Activated T-cell treated with anti-CD3 and anti-CD28 coated beads, Interleukin-2, amount 50 U/mL, for 72 hours (primary cell): ENCODE data around the gene TLK1. TPM values are rescaled to one million over a fixed set of nuclear protein-coding genes. Genes with fewer than 3 reads are reported as not detected.
"Not testable (repeated sequence)": the region's sequence is repeated elsewhere in the genome, so short reads cannot be mapped to it uniquely, and the experiment has no call there.

Source experiments
- ATAC-seq, 2 donors: fragments of 150-1000 bp; cut with Tn5 transposase; replicated peaks in 1 of 2; 2 replicates each; pipeline ENCODE4 v1.10.0; 2021; ENCODE audit warnings: moderate library complexity in 2 of 2, mild to moderate bottlenecking in 1 of 2
- DNase-seq, 2 donors: peaks; one replicate each; pipeline ENCODE4 v3.0.0; 2021 to 2022; ENCODE audit warnings: mixed read lengths in 1 of 2
- H3K27ac Mint-ChIP-seq: one replicate; pipeline ENCODE4 v1.8.0; 2022; ENCODE audit warnings: mild to moderate bottlenecking, moderate library complexity, mixed read lengths
- H3K27me3 Mint-ChIP-seq: one replicate; pipeline ENCODE4 v1.8.0; 2022; ENCODE audit warnings: low read depth, mixed read lengths
- H3K36me3 Mint-ChIP-seq, 2 donors: one replicate each; pipeline ENCODE4 v1.8.0; 2022; ENCODE audit warnings: mixed read lengths in 2 of 2, mild to moderate bottlenecking in 1 of 2; ENCODE audit not compliant: insufficient read depth in 2 of 2
- H3K4me1 Mint-ChIP-seq: one replicate; pipeline ENCODE4 v1.8.0; 2022; ENCODE audit warnings: low read depth, mixed read lengths
- H3K4me3 Mint-ChIP-seq, 2 donors: one replicate each; pipeline ENCODE4 v1.8.0; 2022; ENCODE audit warnings: mild to moderate bottlenecking in 2 of 2, mixed read lengths in 2 of 2, moderate library complexity in 2 of 2
- H3K9me3 Mint-ChIP-seq, 2 donors: one replicate each; pipeline ENCODE4 v1.8.0; 2022; ENCODE audit warnings: mixed read lengths in 2 of 2
- total RNA-seq, 2 donors: library from RNA; stranded (reverse); gene quantifications; one replicate each; pipeline ENCODE4 v1.2.3, GENCODE V29; 2022

The TLK1 gene
- total RNA-seq, 2 donors from 2014 or later, result 96.0 to 102 TPM

DNA sequence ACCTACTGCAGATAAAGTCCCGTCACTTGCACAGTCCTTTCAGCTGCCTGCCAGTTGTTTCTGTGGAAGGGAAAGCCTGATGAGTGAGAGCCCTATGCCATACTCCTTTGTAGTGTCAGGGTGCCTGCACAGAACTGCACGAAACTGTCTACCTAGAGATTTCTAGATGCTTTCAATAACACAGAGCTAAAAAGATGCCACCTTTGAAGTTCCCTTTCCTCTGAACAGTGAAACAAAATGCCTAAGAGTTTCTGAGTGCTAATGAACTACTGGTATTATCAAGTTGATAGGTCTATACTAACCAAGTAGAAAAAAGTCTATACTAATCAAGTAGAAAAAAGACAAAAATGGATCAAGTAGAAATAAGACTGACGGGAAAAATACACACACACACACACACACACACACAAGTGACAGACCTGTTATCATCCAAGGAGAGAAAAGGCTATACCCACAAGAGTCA lies 79.0 kb downstream of the TLK1 start:
- ATAC-seq, result peak; percentile 38 to 47
- peak overlapping the region; percentile 12 to 20 for H3K4me3 Mint-ChIP-seq

GRCh38 chr2:171080607-171081006 lies 80.1 kb downstream of the TLK1 start:
- Mint-ChIP-seq H3K27me3 (no peaks in the 10 kb centered on the region), H3K27ac (no peak overlapping the region), H3K9me3 (no peaks in the 10 kb centered on the region), H3K36me3 (peaks cover 9 to 13% of the 10 kb centered on the region in 2 donors), H3K4me3 (no peak overlapping the region), H3K4me1 (peaks cover 52% of the 10 kb centered on the region)
- no peak for DNase-seq
- ATAC-seq, result no peak

More for the DNA sequence above, 79.0 kb downstream of the TLK1 start:
- Mint-ChIP-seq H3K27ac (peak overlapping the region; percentile 24), H3K9me3 (no peaks in the 10 kb centered on the region), H3K27me3 (no peaks in the 10 kb centered on the region), H3K36me3 (peaks cover 7 to 13% of the 10 kb centered on the region in 2 donors), H3K4me1 (peaks cover 61% of the 10 kb centered on the region)
- DNase-seq, result no peak

DNA sequence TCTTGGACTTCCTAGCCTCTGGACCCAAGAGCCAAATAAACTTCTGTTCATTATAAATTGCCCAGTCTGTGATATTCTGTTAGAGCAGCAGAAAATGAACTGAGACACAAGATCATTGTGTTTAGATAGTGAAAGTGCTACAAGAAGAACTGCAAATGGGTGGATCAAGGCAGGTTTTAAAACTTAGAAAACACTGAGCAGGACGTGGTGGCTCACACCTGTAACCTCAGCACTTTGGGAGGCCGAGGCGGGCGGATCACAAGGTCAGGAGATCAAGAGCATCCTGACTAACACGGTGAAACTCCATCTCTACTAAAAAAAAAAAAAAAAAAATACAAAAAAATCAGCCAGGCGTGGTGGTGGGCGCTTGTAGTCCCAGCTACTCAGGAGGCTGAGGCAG lies 84.3 kb downstream of the TLK1 start:
- not testable (repeated sequence) for ATAC-seq, DNase-seq
- H3K36me3 Mint-ChIP-seq, result peaks cover 12 to 31% of the 10 kb centered on the region in 2 donors

DNA sequence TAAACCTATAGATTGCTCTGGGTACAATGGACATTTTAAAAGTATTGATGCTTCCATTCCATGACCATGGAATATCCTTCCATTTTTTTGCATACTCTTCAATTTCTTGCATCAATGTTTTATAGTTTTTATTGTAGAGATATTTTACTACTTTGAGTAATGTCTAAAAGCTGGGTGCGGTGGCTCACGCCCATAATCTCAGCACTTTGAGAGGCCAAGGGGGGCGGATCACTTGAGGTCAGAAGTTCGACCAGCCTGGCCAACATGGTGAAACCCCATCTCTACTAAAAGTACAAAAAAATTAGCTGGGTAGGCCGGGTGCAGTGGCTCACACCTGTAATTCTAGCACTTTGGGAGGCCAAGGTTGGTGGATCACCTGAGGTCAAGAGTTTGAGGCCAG lies 88.5 kb downstream of the TLK1 start:
- peaks cover 10 to 34% of the 10 kb centered on the region in 2 donors for H3K36me3 Mint-ChIP-seq
- H3K27me3 Mint-ChIP-seq, result no peaks in the 10 kb centered on the region
- H3K4me1 Mint-ChIP-seq, result peaks cover 21% of the 10 kb centered on the region
- H3K9me3 Mint-ChIP-seq, result peaks cover 0 to 1% of the 10 kb centered on the region in 2 donors
- no peak overlapping the region for H3K4me3 Mint-ChIP-seq
- no peak overlapping the region for H3K27ac Mint-ChIP-seq
- no peak for ATAC-seq
- no peak for DNase-seq

More for the DNA sequence above, 84.3 kb downstream of the TLK1 start:
- H3K4me3 Mint-ChIP-seq, H3K9me3 Mint-ChIP-seq, H3K27me3 Mint-ChIP-seq, H3K27ac Mint-ChIP-seq: not testable (repeated sequence)
- H3K4me1 Mint-ChIP-seq, result peaks cover 19% of the 10 kb centered on the region

- ATAC-seq (no peak), DNase-seq (no peak)
- Mint-ChIP-seq H3K9me3 (peaks cover 0 to 1% of the 10 kb centered on the region in 2 donors), H3K36me3 (peaks cover 8 to 29% of the 10 kb centered on the region in 2 donors), H3K27ac (no peak overlapping the region), H3K4me3 (no peak overlapping the region), H3K4me1 (peaks cover 19% of the 10 kb centered on the region), H3K27me3 (no peaks in the 10 kb centered on the region)
Measured at GRCh38 chr2:171069286-171069956, 91.3 kb downstream of the TLK1 start.

GRCh38 chr2:171066110-171066509 lies 94.6 kb downstream of the TLK1 start:
- no peaks in the 10 kb centered on the region for H3K27me3 Mint-ChIP-seq
- no peak for DNase-seq
- peaks cover 5 to 10% of the 10 kb centered on the region in 2 donors for H3K36me3 Mint-ChIP-seq
- H3K4me1 Mint-ChIP-seq, result peaks cover 14% of the 10 kb centered on the region
- no peak for ATAC-seq
- peaks cover 0 to 1% of the 10 kb centered on the region in 2 donors for H3K9me3 Mint-ChIP-seq
- H3K4me3 Mint-ChIP-seq, result no peak overlapping the region
- no peak overlapping the region for H3K27ac Mint-ChIP-seq

- H3K9me3 Mint-ChIP-seq, result no peaks in the 10 kb centered on the region
- no peak overlapping the region for H3K4me3 Mint-ChIP-seq
- ATAC-seq (no peak), DNase-seq (no peak)
- H3K27ac Mint-ChIP-seq, result no peak overlapping the region
- peaks cover 4 to 33% of the 10 kb centered on the region in 2 donors for H3K36me3 Mint-ChIP-seq
- H3K27me3 Mint-ChIP-seq, result no peaks in the 10 kb centered on the region
- no peaks in the 10 kb centered on the region for H3K4me1 Mint-ChIP-seq
Measured at GRCh38 chr2:171057575-171057974, 103.1 kb downstream of the TLK1 start.

DNA sequence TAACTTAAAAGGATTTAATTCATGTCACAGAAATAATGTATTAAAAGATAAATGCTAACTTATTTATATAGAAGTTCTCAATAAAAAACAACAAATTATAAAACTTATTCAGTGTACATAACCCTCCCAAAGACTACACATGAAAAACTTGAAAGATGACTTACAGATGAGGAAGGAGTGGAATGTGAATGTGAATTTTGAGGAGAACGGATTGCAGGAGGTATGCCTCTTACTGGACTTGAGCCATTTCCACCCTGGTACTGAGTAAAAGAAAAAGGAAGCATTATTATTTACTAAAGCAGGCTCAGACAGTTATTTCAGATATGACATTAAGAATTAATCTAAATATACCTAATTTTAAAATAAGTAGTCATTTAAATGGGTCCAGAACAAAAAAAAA lies 104.4 kb downstream of the TLK1 start:
- Mint-ChIP-seq H3K27me3 (no peaks in the 10 kb centered on the region), H3K4me3 (no peak overlapping the region), H3K4me1 (no peaks in the 10 kb centered on the region), H3K9me3 (no peaks in the 10 kb centered on the region), H3K27ac (no peak overlapping the region), H3K36me3 (peaks cover 4 to 38% of the 10 kb centered on the region in 2 donors)
- ATAC-seq, result no peak
- no peak for DNase-seq

- Mint-ChIP-seq H3K36me3 (peaks cover 12 to 37% of the 10 kb centered on the region in 2 donors), H3K9me3 (no peaks in the 10 kb centered on the region), H3K4me1 (peaks cover 4% of the 10 kb centered on the region), H3K27me3 (no peaks in the 10 kb centered on the region), H3K27ac (no peak overlapping the region), H3K4me3 (no peak overlapping the region)
- ATAC-seq (no peak), DNase-seq (no peak)
Measured at GRCh38 chr2:171049691-171050090, 111.0 kb downstream of the TLK1 start.

DNA sequence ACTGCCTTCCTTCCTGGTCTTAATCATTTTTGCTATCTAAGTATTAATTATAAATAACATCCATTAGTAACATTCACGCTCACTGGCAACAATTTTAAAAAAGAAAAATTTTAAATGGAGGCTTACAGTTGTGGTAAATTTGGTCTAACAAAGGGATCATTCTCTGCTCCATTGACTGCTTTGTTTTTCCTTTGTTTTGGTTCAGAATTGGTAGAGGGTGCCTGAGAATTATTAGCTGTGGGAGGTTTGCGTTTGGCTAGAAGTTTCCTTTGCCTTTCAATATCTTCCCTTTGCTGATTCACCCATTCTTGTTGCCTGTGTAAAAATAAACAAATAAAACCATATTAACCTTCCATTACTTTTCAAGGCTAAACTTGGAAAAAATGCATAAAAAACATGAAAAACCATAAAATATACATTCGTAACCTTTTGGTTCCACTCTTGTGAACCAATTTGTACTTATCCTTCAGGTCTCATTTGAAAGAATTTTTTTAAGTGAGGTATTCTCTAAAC lies 114.6 kb downstream of the TLK1 start:
- Mint-ChIP-seq H3K4me1 (peaks cover 31% of the 10 kb centered on the region), H3K27me3 (no peaks in the 10 kb centered on the region), H3K4me3 (no peak overlapping the region), H3K27ac (no peak overlapping the region), H3K9me3 (no peaks in the 10 kb centered on the region), H3K36me3 (peaks cover 18 to 40% of the 10 kb centered on the region in 2 donors)
- DNase-seq, result no peak
- no peak for ATAC-seq

GRCh38 chr2:171044416-171044815 lies 116.3 kb downstream of the TLK1 start:
- DNase-seq, result peak in 1 of 2 donors; percentile 4
- H3K36me3 Mint-ChIP-seq, result peaks cover 20 to 39% of the 10 kb centered on the region in 2 donors
- H3K27ac Mint-ChIP-seq, result peak overlapping the region; percentile 96
- H3K9me3 Mint-ChIP-seq, result no peaks in the 10 kb centered on the region
- H3K4me1 Mint-ChIP-seq, result peaks cover 31% of the 10 kb centered on the region
- H3K27me3 Mint-ChIP-seq, result no peaks in the 10 kb centered on the region
- ATAC-seq, result peak; percentile 69 to 98
- peak overlapping the region in 1 of 2 donors; percentile 76 for H3K4me3 Mint-ChIP-seq

- peak overlapping the region; percentile 98 for H3K27ac Mint-ChIP-seq
- H3K4me1 Mint-ChIP-seq, result peaks cover 31% of the 10 kb centered on the region
- H3K36me3 Mint-ChIP-seq, result peaks cover 19 to 46% of the 10 kb centered on the region in 2 donors
- peak overlapping the region; percentile 32 to 78 for H3K4me3 Mint-ChIP-seq
- ATAC-seq (peak in 1 of 2 donors; percentile 12), DNase-seq (no peak)
- no peaks in the 10 kb centered on the region for H3K27me3 Mint-ChIP-seq
- no peaks in the 10 kb centered on the region for H3K9me3 Mint-ChIP-seq
Measured at GRCh38 chr2:171042253-171042969, 118.3 kb downstream of the TLK1 start.

DNA sequence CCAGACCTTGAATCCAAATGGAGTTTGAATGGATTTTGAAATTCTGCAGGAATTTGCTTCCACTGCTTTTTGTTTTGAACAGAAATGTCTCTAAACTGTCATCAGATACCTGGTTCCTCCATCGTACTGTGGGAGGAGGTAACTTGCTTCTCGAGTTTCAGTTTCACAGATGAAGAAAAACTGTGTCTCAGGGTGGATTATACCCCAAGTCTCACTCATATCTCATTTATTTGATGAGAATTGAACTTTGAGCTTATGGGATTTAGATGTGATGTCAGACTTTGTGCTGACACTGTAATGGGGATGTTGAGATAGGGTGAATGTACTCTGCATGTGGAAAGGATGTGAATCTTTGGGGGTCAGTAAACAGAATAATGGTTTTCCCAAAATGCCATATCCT lies 124.2 kb downstream of the TLK1 start:
- H3K36me3 Mint-ChIP-seq, result peaks cover 28 to 52% of the 10 kb centered on the region in 2 donors
- H3K27ac Mint-ChIP-seq, result peak overlapping the region; percentile 0
- H3K9me3 Mint-ChIP-seq, result peaks cover 5% of the 10 kb centered on the region in 2 donors
- peaks cover 8% of the 10 kb centered on the region for H3K4me1 Mint-ChIP-seq
- DNase-seq (no peak), ATAC-seq (no peak)
- H3K4me3 Mint-ChIP-seq, result no peak overlapping the region
- no peaks in the 10 kb centered on the region for H3K27me3 Mint-ChIP-seq
